Hepatocyte (in vitro differentiated cells): ENCODE measurements around the gene AKAP6. TPM values are rescaled to one million over a fixed set of nuclear protein-coding genes. Genes with fewer than 3 reads are reported as not detected.

ENCODE experiments used
- DNase-seq: peaks from one replicate; pipeline ENCODE4 v3.0.0-alpha.2; 2016; ENCODE audit warnings: low spot score
- H2AFZ ChIP-seq: fragments of 200-600 bp; sonication (generic); 2 replicates; pipeline ENCODE4 v1.6.0; 2016; ENCODE audit warnings: antibody characterized with exemption, mild to moderate bottlenecking
- H3K27ac ChIP-seq: fragments of 200-600 bp; sonication (generic); 2 replicates; pipeline ENCODE4 v1.5.1; 2016; ENCODE audit warnings: mild to moderate bottlenecking
- H3K27me3 ChIP-seq: fragments of 200-600 bp; sonication (generic); 2 replicates; pipeline ENCODE4 v1.6.1; 2016
- H3K36me3 ChIP-seq: fragments of 200-600 bp; sonication (generic); replicated peaks from 2 replicates; pipeline ENCODE4 v1.5.1; 2016; ENCODE audit warnings: low read depth; ENCODE audit not compliant: insufficient read depth
- H3K4me1 ChIP-seq: fragments of 200-600 bp; sonication (generic); 2 replicates; pipeline ENCODE4 v1.5.1; 2016; ENCODE audit warnings: mild to moderate bottlenecking, moderate library complexity; ENCODE audit not compliant: insufficient read depth
- H3K4me2 ChIP-seq: fragments of 200-600 bp; sonication (generic); 2 replicates; pipeline ENCODE4 v1.6.0; 2016
- H3K4me3 ChIP-seq: fragments of 200-600 bp; sonication (generic); 2 replicates; pipeline ENCODE4 v1.5.1; 2016; ENCODE audit warnings: mild to moderate bottlenecking
- H3K79me2 ChIP-seq: fragments of 200-600 bp; sonication (generic); 2 replicates; pipeline ENCODE4 v1.6.0; 2017; ENCODE audit warnings: mild to moderate bottlenecking
- H3K9me2 ChIP-seq: fragments of 200-600 bp; sonication (generic); replicated peaks from 2 replicates; pipeline ENCODE4 v1.6.0; 2017; ENCODE audit warnings: mild to moderate bottlenecking; ENCODE audit not compliant: insufficient read depth
- H3K9me3 ChIP-seq: fragments of 200-600 bp; sonication (generic); 2 replicates; pipeline ENCODE4 v1.5.1; 2016; ENCODE audit warnings: low read depth, mild to moderate bottlenecking
- H4K20me1 ChIP-seq: fragments of 200-600 bp; sonication (generic); 2 replicates; pipeline ENCODE4 v1.6.0; 2016; ENCODE audit warnings: mild to moderate bottlenecking; ENCODE audit not compliant: insufficient read depth, poor library complexity, severe bottlenecking
- CTCF ChIP-seq: fragments of 200-600 bp; sonication (generic); IDR thresholded peaks from 2 replicates; pipeline ENCODE4 v1.5.1; 2016; ENCODE audit warnings: antibody characterized with exemption, mild to moderate bottlenecking; ENCODE audit not compliant: poor library complexity
- EZH2 ChIP-seq: fragments of 200-600 bp; sonication (generic); IDR thresholded peaks from 2 replicates; pipeline ENCODE4 v1.6.1; 2016; ENCODE audit warnings: antibody characterized with exemption, mild to moderate bottlenecking, borderline replicate concordance
- EZH2phosphoT487 ChIP-seq: fragments of 200-600 bp; sonication (generic); IDR thresholded peaks from one replicate; pipeline ENCODE4 v1.6.1; 2018; ENCODE audit warnings: antibody characterized with exemption, mild to moderate bottlenecking, low read depth, moderate library complexity; ENCODE audit not compliant: unreplicated experiment, severe bottlenecking
- WGBS: methylation state at CpG from one replicate; pipeline ENCODE4 v1.1.6; 2016; ENCODE audit warnings: low lambda C conversion rate; ENCODE audit errors: missing lambda C conversion rate; 5-methylcytosine and 5-hydroxymethylcytosine counted together
- polyA plus RNA-seq: library from polyadenylated mRNA; unstranded; fragments of >200 nt; fragmentation: Nextera tagmentation; extraction: Ambion mirVana; gene quantifications from 2 replicates; pipeline ENCODE4 v1.2.1, GENCODE V29; 2016
- total RNA-seq: library from RNA; depleted of rRNA; stranded (reverse); fragments of >200 nt; gene quantifications from 2 replicates; pipeline ENCODE4 v1.2.3, GENCODE V29; 2014

Gene AKAP6
- total and polyA plus RNA-seq, 2 experiments from 2014 or later, result 1.1 to 2.1 TPM

- Histone ChIP-seq H3K9me3 (no peaks in the 10 kb centered on the region), H4K20me1 (no peaks in the 10 kb centered on the region), H3K9me2 (no peaks in the 10 kb centered on the region), H3K4me1 (no peaks in the 10 kb centered on the region), H3K4me3 (no peak overlapping the region), H3K79me2 (no peaks in the 10 kb centered on the region), H3K36me3 (no peaks in the 10 kb centered on the region), H3K4me2 (no peak overlapping the region), H3K27me3 (no peaks in the 10 kb centered on the region), H2AFZ (no peak overlapping the region), H3K27ac (no peak overlapping the region)
- DNase-seq, result no peak
- TF ChIP-seq CTCF, result no peak
- TF ChIP-seq EZH2, result no peak
- no peak for TF ChIP-seq EZH2phosphoT487
- 74% methylated on average over 1 of the region's 1 CpG for WGBS
These were observed 333.1 kb downstream of the AKAP6 start for GRCh38 chr14:32662211-32662610.

DNA sequence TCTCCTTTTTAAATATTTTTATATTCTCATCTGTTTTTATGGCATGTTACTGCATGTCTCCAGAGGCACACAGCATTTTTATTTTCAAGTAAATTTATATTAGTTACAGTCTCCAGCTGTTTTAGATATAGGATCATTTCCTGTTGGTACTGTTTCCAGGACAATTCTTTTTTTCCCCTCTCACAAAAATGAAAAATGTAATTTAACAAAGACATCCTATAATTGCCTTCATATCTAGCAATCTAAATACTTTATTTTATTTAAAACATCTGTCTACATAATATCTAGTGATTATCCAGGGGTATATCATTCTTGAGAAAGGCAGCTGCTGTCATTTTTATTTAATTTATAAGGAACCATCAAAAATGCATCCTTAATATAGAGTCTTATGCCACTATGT is 337.2 kb downstream of the AKAP6 start:
- H3K79me2 ChIP-seq, result no peaks in the 10 kb centered on the region
- no peak overlapping the region for H3K4me2 ChIP-seq
- no peak for DNase-seq
- no peak overlapping the region for H3K4me3 ChIP-seq
- TF ChIP-seq CTCF (no peak), EZH2phosphoT487 (no peak), EZH2 (no peak)
- no peaks in the 10 kb centered on the region for H3K9me3 ChIP-seq
- no peak overlapping the region for H3K27ac ChIP-seq
- H3K36me3 ChIP-seq, result no peaks in the 10 kb centered on the region
- H3K9me2 ChIP-seq, result no peaks in the 10 kb centered on the region
- H3K27me3 ChIP-seq, result no peaks in the 10 kb centered on the region
- no peaks in the 10 kb centered on the region for H3K4me1 ChIP-seq
- H4K20me1 ChIP-seq, result no peaks in the 10 kb centered on the region
- H2AFZ ChIP-seq, result no peak overlapping the region

- no peaks in the 10 kb centered on the region for H3K27me3 ChIP-seq
- TF ChIP-seq EZH2phosphoT487 (no peak), CTCF (no peak), EZH2 (no peak)
- no peaks in the 10 kb centered on the region for H3K4me1 ChIP-seq
- H3K4me3 ChIP-seq, result no peak overlapping the region
- 77% methylated on average over 2 of the region's 2 CpGs for WGBS
- no peaks in the 10 kb centered on the region for H3K79me2 ChIP-seq
- no peaks in the 10 kb centered on the region for H3K36me3 ChIP-seq
- DNase-seq, result no peak
- H3K9me2 ChIP-seq, result no peaks in the 10 kb centered on the region
- H4K20me1 ChIP-seq, result no peaks in the 10 kb centered on the region
- H3K9me3 ChIP-seq, result no peaks in the 10 kb centered on the region
- H2AFZ ChIP-seq, result no peak overlapping the region
- H3K4me2 ChIP-seq, result no peak overlapping the region
- no peak overlapping the region for H3K27ac ChIP-seq
These were observed 338.2 kb downstream of the AKAP6 start for GRCh38 chr14:32667287-32667686.

DNA sequence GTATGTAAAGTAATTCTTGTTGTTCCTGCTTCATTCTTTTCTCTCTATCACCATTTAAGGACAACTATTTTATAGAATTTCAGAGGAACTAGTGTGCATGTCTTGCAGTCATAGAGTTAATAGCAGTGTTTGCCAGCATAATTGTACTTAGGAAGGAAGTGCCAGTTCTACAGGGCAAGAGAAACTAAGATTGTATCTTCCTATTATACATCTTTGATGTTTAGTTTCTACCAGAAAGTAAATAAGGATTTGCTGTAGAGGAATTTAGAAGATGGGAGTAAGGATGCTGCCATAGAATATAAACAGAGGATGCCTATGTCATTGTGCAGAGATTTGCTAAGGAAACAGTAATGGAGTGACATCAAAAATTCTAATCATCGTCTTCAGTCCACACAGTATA is 338.7 kb downstream of the AKAP6 start:
- Histone ChIP-seq H3K27me3 (no peaks in the 10 kb centered on the region), H4K20me1 (no peaks in the 10 kb centered on the region)
- WGBS, result 75% methylated on average over 1 of the region's 1 CpG

More for the DNA sequence above, 338.7 kb downstream of the AKAP6 start:
- no peaks in the 10 kb centered on the region for H3K36me3 ChIP-seq
- H3K9me2 ChIP-seq, result no peaks in the 10 kb centered on the region
- no peak overlapping the region for H3K4me2 ChIP-seq
- H3K27ac ChIP-seq, result no peak overlapping the region
- H3K79me2 ChIP-seq, result no peaks in the 10 kb centered on the region
- no peaks in the 10 kb centered on the region for H3K9me3 ChIP-seq
- DNase-seq, result no peak
- H2AFZ ChIP-seq, result no peak overlapping the region
- TF ChIP-seq EZH2 (no peak), EZH2phosphoT487 (no peak), CTCF (no peak)
- H3K4me3 ChIP-seq, result no peak overlapping the region
- no peaks in the 10 kb centered on the region for H3K4me1 ChIP-seq
